B cell (primary cell): ENCODE measurements around the gene CASKIN1. TPM values are rescaled to one million over a fixed set of nuclear protein-coding genes. Genes with fewer than 3 reads are reported as not detected.

Source experiments
- ATAC-seq: fragments of 200-7000 bp; cut with Tn5 transposase; one replicate; pipeline ENCODE4 v1.10.0; 2021; ENCODE audit warnings: low read depth, mild to moderate bottlenecking, moderate number of reproducible peaks, moderate library complexity
- CTCF ChIA-PET: fragments of 350-600 bp; sonication (Branson Sonifier 250); formaldehyde crosslinking; loops from one replicate; lab custom pipeline; 2021; ENCODE audit warnings: antibody characterized with exemption, inconsistent platforms; lab: Charles Lee
- POLR2A ChIA-PET: fragments of 350-600 bp; sonication (Branson Sonifier 250); formaldehyde crosslinking; loops from one replicate; lab custom pipeline; 2021; ENCODE audit warnings: antibody characterized with exemption; lab: Charles Lee
- DNase-seq: peaks from one replicate; pipeline ENCODE4 v3.0.0; 2013
- H2AFZ ChIP-seq: 2 replicates; pipeline ENCODE4 v1.6.1; 2012; ENCODE audit warnings: mild to moderate bottlenecking, low read depth, low read length; ENCODE audit not compliant: insufficient read depth, poor library complexity, severe bottlenecking
- H3K27ac ChIP-seq, 2 donors: 1 replicate in 1 of 2; 2 replicates in 1 of 2; pipeline ENCODE4 v1.5.1; 2012 to 2013; ENCODE audit warnings: low read length in 2 of 2, mild to moderate bottlenecking in 2 of 2, moderate library complexity in 1 of 2
- H3K27me3 ChIP-seq, 4 experiments: fragments of 200-600 bp in 1 of 4; sonication (generic) in 1 of 4; replicated peaks in 1 of 4; 1 replicate in 2 of 4; 2 replicates in 2 of 4; pipeline versions ENCODE4 v1.6.1 to v1.7.0; 2013 to 2016; ENCODE audit warnings: low read length in 3 of 4, mild to moderate bottlenecking in 2 of 4, mixed read lengths in 1 of 4, moderate library complexity in 1 of 4; ENCODE audit not compliant: insufficient read depth in 4 of 4, control insufficient read depth in 3 of 4; ENCODE audit errors: control extremely low read depth in 1 of 4
- H3K36me3 ChIP-seq, 2 experiments: replicated peaks in 1 of 2; 1 replicate in 1 of 2; 2 replicates in 1 of 2; pipeline versions ENCODE4 v1.6.1 to v1.7.1; 2013; ENCODE audit warnings: low read length in 1 of 2; ENCODE audit not compliant: insufficient read depth in 2 of 2, control insufficient read depth in 1 of 2; ENCODE audit errors: control extremely low read depth in 1 of 2, extremely low read depth in 1 of 2
- H3K4me1 ChIP-seq, 2 donors: fragments of 200-600 bp in 1 of 2; sonication (generic) in 1 of 2; 1 replicate in 1 of 2; 2 replicates in 1 of 2; pipeline versions ENCODE4 v1.5.1 to v1.6.1; 2013 to 2017; ENCODE audit warnings: low read length in 2 of 2; ENCODE audit not compliant: control insufficient read depth in 2 of 2, insufficient read depth in 2 of 2
- H3K4me2 ChIP-seq: replicated peaks from 2 replicates; pipeline ENCODE3; 2012; ENCODE audit warnings: mild to moderate bottlenecking, low read depth, low read length; ENCODE audit not compliant: poor library complexity, severe bottlenecking
- H3K4me3 ChIP-seq, 5 experiments: fragments of 200-600 bp in 1 of 5; sonication (generic) in 1 of 5; 1 replicate in 3 of 5; 2 replicates in 2 of 5; pipeline versions ENCODE4 v1.5.1 to v1.7.0; 2011 to 2016; ENCODE audit warnings: low read length in 4 of 5, mild to moderate bottlenecking in 4 of 5, low read depth in 2 of 5, control low read depth in 1 of 5, moderate library complexity in 1 of 5; ENCODE audit not compliant: insufficient read depth in 1 of 5; ENCODE audit errors: control extremely low read depth in 1 of 5, extremely low read depth in 1 of 5
- H3K79me2 ChIP-seq: fragments of 200-600 bp; sonication (generic); one replicate; pipeline ENCODE4 v1.6.0; 2016; ENCODE audit warnings: low read length; ENCODE audit not compliant: control insufficient read depth, insufficient read depth
- H3K9ac ChIP-seq: fragments of 200-600 bp; sonication (generic); 2 replicates; pipeline ENCODE4 v1.6.1; 2017; ENCODE audit warnings: mild to moderate bottlenecking, low read length, moderate library complexity
- H3K9me3 ChIP-seq, 3 donors: one replicate each; pipeline versions ENCODE4 v1.6.1 to v1.7.1; 2013; ENCODE audit warnings: low read length in 2 of 3; ENCODE audit not compliant: control insufficient read depth in 2 of 3, insufficient read depth in 1 of 3; ENCODE audit errors: control extremely low read depth in 1 of 3
- H4K20me1 ChIP-seq: 2 replicates; pipeline ENCODE4 v1.6.0; 2012; ENCODE audit warnings: mild to moderate bottlenecking, low read length; ENCODE audit not compliant: insufficient read depth, control insufficient read depth, poor library complexity, severe bottlenecking
- H3K27ac Mint-ChIP-seq: one replicate; pipeline ENCODE4 v1.8.0; 2021; ENCODE audit warnings: mixed read lengths
- H3K27me3 Mint-ChIP-seq: one replicate; pipeline ENCODE4 v1.8.0; 2021; ENCODE audit warnings: mixed read lengths
- H3K4me1 Mint-ChIP-seq: one replicate; pipeline ENCODE4 v1.8.0; 2021; ENCODE audit warnings: mixed read lengths
- H3K4me3 Mint-ChIP-seq: one replicate; pipeline ENCODE4 v1.8.0; 2021; ENCODE audit warnings: mixed read lengths
- H3K9me3 Mint-ChIP-seq: one replicate; pipeline ENCODE4 v1.8.0; 2022; ENCODE audit warnings: mixed read lengths; ENCODE audit not compliant: insufficient read depth
- CTCF ChIP-seq: fragments of 200-600 bp; IDR thresholded peaks from one replicate; pipeline ENCODE4 v1.8.0; 2022; ENCODE audit warnings: antibody characterized with exemption, mild to moderate bottlenecking
- EZH2 ChIP-seq: IDR thresholded peaks from 2 replicates; pipeline ENCODE4 v1.6.1; 2012; ENCODE audit warnings: borderline replicate concordance, low read depth, mild to moderate bottlenecking, moderate library complexity, low read length; ENCODE audit not compliant: insufficient read depth, poor library complexity, severe bottlenecking
- WGBS: methylation state at CpG from one replicate; pipeline ENCODE4 v1.1.5; 2013; ENCODE audit warnings: missing lambda C conversion rate; ENCODE audit not compliant: insufficient coverage; 5-methylcytosine and 5-hydroxymethylcytosine counted together
- intact Hi-C: fragments of 100-400 bp; cut with micrococcal nuclease; formaldehyde crosslinking; loops from one replicate; pipeline ENCODE4 v1.10.0; 2022
- polyA plus RNA-seq: library from polyadenylated mRNA; depleted of rRNA; stranded (reverse); fragments of >200 nt; gene quantifications from 2 replicates; pipeline ENCODE4 v1.2.3, GENCODE V29; 2012
- total RNA-seq, 2 donors: library from RNA; stranded (reverse); fragments of 120-200 nt in 1 of 2; gene quantifications; 1 replicate in 1 of 2; 2 replicates in 1 of 2; pipeline versions ENCODE4 v1.2.3 to v1.2.4, GENCODE V29; 2013 to 2022

Gene CASKIN1
- total and polyA plus RNA-seq, 2 donors (not counting 1 experiment from before 2014, with no cell fraction given), result 0.01 TPM; not detected in 1

DNA sequence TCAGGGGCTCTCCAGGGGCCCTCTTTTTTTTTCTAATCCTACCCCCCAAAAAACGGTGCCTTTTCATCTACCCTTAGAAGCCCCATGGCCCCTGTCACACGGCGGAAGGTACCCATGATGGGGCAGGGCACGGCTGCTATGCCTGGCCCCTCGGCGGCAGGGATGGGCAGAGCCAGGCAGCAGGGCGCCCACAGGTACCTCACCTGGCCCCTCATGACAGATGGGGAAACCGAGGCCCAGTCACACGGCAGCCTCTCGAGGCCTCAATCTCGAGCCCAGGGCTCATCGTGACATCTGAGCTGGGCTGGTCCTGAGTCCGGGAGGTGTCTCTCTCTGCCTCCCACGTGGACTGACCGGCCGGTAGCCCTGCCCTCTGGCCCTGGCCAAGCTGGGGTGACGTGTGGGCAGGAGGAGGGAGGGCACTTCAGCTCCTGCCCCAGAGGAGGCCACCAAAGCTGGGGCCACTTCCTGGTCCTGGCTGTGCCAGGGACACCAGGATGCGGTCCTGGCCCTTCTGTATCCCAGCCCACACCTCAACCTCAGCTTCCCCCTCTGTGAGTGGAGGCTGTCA is 29.3 kb downstream of the CASKIN1 start:
- no peaks in the 10 kb centered on the region for H3K27me3 Mint-ChIP-seq
- no peak overlapping the region for H3K27ac Mint-ChIP-seq
- H3K4me3 ChIP-seq, result no peak overlapping the region
- H3K9me3 ChIP-seq, result peaks cover 0 to 14% (median 0%) of the 10 kb centered on the region in 3 donors
- no peak for ATAC-seq
- no peaks in the 10 kb centered on the region for H3K9me3 Mint-ChIP-seq
- ChIA-PET CTCF (interaction anchor here (1.4 kb wide), 1 partner anchor 28 kb away, joined by 3 read pairs; no protein-coding TSS in a partner anchor), POLR2A (no interaction called here)
- WGBS, result 98% methylated on average over 18 of the region's 18 CpGs
- H3K9ac ChIP-seq, result no peak overlapping the region
- no peak for DNase-seq
- TF ChIP-seq CTCF (no peak), EZH2 (no peak)
- H3K79me2 ChIP-seq, result peaks cover 60% of the 10 kb centered on the region
- peaks cover 0 to 26% of the 10 kb centered on the region in 2 experiments for H3K36me3 ChIP-seq
- peaks cover 33% of the 10 kb centered on the region for H4K20me1 ChIP-seq
- no peaks in the 10 kb centered on the region for H3K27me3 ChIP-seq
- H3K4me1 ChIP-seq, result no peaks in the 10 kb centered on the region
- no peak overlapping the region for H2AFZ ChIP-seq
- intact Hi-C loops, result no loop called here
- no peak overlapping the region for H3K4me3 Mint-ChIP-seq
- H3K4me2 ChIP-seq, result no peak overlapping the region
- no peak overlapping the region for H3K27ac ChIP-seq
- no peaks in the 10 kb centered on the region for H3K4me1 Mint-ChIP-seq

DNA sequence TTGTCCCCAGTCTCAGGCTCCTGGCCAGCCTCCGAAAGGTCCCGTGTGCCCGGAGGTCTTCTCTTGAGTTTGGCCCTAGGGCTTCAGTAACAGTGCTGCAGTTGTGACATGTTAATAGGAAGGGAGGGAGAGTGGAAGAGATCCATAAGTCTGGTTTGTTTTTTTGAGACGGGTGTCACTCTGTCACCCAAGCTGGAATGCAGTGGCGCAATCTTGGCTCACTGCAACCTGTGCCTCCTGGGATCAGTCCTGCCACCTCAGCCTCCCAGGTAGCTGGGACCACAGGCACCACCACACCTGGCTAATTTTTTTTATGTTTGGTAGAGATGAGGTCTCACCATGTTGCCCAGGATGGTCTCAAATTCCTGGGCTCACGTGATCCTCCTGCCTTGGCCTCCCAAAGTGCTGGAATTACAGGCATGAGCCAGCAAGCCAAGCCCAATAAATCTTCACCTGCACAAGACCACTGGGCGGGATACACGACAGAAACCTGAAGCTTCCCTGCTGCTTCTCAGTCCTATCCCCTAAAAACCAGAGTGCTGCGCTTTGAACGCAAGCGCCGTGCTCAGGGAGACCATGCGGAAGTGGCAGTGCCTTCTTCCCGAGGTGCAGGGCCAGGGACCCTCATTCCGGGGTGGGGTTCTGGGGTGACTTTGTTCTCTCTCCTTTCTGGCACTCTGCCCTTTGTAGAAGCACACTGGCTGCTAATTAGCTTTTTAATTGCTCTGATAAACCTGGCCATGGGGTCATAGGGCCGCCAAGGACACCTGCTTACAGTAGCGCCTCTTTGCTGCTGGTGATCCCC is 29.9 kb downstream of the CASKIN1 start:
- no peaks in the 10 kb centered on the region for H3K27me3 ChIP-seq
- peaks cover 0 to 3% of the 10 kb centered on the region in 2 donors for H3K4me1 ChIP-seq
- Mint-ChIP-seq H3K9me3 (no peaks in the 10 kb centered on the region), H3K27ac (no peak overlapping the region), H3K27me3 (no peaks in the 10 kb centered on the region), H3K4me1 (no peaks in the 10 kb centered on the region), H3K4me3 (no peak overlapping the region)
- H2AFZ ChIP-seq, result no peak overlapping the region
- DNase-seq (no peak), ATAC-seq (no peak)
- peaks cover 0 to 14% (median 0%) of the 10 kb centered on the region in 3 donors for H3K9me3 ChIP-seq
- H3K4me2 ChIP-seq, result no peak overlapping the region
- H4K20me1 ChIP-seq, result peaks cover 36% of the 10 kb centered on the region
- peaks cover 60% of the 10 kb centered on the region for H3K79me2 ChIP-seq
- 99% methylated on average over 16 of the region's 17 CpGs for WGBS
- no peak overlapping the region for H3K27ac ChIP-seq
- peaks cover 0 to 26% of the 10 kb centered on the region in 2 experiments for H3K36me3 ChIP-seq
- H3K9ac ChIP-seq, result no peak overlapping the region
- ChIA-PET POLR2A (no interaction called here), CTCF (no interaction called here)
- no peak overlapping the region for H3K4me3 ChIP-seq
- intact Hi-C loops, result no loop called here
- TF ChIP-seq CTCF (no peak), EZH2 (no peak)
